ENCODE results near the gene SLFN12L.

Gene SLFN12L

DNA sequence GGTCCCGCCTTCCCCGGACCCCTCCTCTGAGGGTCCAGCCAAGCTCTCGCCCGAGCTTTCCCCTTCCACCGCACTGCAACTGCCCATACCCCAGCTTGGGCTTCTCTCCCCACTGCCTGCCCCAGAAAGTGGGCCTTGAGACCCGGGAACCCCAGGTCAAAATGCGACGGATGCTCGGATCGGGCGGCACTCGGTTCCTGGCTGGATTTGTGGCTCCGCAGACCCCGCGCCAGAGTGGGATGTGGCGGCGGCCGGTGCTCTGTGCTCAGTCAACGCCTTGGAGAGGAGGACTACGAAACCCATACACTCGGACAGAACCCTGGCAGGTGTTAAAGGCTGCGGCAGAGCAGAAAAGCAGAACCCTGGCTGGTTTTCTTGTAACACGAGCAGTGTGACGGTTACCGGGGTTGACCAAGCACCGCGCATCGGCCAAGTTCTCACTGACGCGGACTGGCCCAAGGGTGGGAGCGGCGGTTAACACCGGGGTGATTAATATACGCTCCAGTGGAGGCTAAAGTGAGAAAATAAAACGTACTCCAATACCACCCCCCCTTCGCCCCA is 88.0 kb downstream of the SLFN12L start:
- Histone ChIP-seq H3K9me3 (ENCODE audit: control insufficient read depth, insufficient read depth, low read length) (no peaks in the 10 kb centered on the region), H3K36me3 (ENCODE audit: insufficient read depth, low read length) (no peaks in the 10 kb centered on the region; the same call in 1 of the 2 replicates), H3K9ac (ENCODE audit: low read depth, low read length) (peak overlapping the region; percentile 73; the same call in 1 of the 2 replicates), H3K4me1 (ENCODE audit: insufficient read depth, low read length) (peaks cover 10% of the 10 kb centered on the region)

DNA sequence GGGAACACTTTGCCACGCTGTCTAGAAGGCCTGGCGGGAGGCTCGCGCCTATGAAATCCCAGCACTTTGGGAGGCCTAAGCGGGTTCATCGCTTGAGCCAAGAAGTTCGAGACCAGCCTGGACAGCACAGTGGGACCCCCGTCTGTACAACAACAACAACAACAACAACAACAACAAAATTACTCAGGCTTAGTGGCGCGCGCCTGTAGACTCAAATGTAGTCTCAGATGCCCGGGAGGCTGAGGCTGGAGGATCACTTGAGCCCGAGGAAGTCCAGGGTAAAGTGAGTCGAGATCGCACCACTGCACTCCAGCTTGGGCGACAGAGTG is 88.6 kb downstream of the SLFN12L start:
- peak overlapping the region; percentile 73; the same call in 1 of the 2 replicates for H3K9ac ChIP-seq (ENCODE audit: low read depth, low read length)

DNA sequence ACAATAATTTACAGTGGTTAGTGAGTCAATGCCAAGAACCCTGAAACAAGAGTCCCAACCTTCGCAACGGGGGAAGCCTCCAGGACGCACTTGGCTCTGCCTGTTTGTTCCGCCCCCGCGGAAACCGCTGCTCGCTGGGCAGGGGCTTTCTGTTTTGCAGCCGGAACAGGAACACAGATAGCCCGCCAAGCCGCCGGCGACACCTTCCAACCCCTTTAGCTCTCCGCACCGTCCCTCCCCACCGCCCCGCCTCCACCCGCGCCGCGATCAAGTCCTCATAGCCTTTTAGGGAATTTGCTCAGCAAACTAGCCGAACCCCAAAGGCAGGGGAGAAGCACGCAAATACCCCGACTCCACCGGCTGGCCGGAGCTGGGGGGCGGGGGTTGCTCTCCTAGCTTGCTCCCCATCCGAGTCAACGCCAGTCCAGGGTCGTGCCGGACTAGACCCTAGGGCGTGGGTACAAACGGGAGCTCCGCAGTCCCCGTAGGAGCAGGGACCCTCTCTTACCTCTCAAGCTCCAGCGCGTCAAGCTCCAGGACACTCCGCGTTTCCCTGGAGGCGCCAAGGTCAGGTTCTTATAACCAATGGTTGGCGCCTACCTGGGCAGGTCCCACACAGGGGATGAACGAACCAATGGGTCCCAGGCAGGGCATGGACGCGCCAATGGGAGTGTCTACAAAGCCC is 89.1 kb downstream of the SLFN12L start, which contains the start of gene SLFN13:
TSS of gene SLFN13 (minus strand) at position 553 of the 685 bp plus-strand sequence. CDS start 3,086 bp downstream, outside the sequence.
- Histone ChIP-seq H3K9ac (ENCODE audit: low read depth, low read length) (peak within 1 kb of the TSS; percentile 73), H3K9me3 (ENCODE audit: control insufficient read depth, insufficient read depth, low read length) (no peaks in the 10 kb centered on the region), H3K4me1 (ENCODE audit: insufficient read depth, low read length) (peaks cover 10% of the 10 kb centered on the region), H3K36me3 (ENCODE audit: insufficient read depth, low read length) (no peaks in the 10 kb centered on the region; the same call in 1 of the 2 replicates)

More for the DNA sequence above, 88.6 kb downstream of the SLFN12L start:
- Histone ChIP-seq H3K9me3 (ENCODE audit: control insufficient read depth, insufficient read depth, low read length) (no peaks in the 10 kb centered on the region), H3K4me1 (ENCODE audit: insufficient read depth, low read length) (peaks cover 10% of the 10 kb centered on the region), H3K36me3 (ENCODE audit: insufficient read depth, low read length) (no peaks in the 10 kb centered on the region; the same call in 1 of the 2 replicates)

DNA sequence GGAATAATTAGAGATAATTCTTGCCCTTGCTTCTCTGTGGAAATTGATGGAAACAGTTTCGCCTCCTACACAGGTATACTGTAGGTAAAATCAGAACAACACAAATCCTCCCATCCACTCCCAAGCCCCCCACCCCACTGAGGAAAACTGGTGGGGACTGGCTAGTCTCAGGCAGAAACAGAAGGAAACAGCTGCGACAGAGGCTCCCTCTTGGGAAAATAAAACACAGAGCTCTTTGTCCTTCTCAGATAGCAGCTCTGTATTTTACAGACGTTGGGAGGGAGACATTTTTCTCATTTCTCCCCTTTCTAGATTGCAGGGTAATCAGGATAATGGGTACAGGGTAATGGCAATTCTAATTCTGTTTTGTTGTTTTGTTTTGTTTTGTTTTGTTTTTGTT is 90.0 kb downstream of the SLFN12L start:
- Histone ChIP-seq H3K4me1 (ENCODE audit: insufficient read depth, low read length) (peaks cover 10% of the 10 kb centered on the region), H3K9me3 (ENCODE audit: control insufficient read depth, insufficient read depth, low read length) (no peaks in the 10 kb centered on the region), H3K9ac (ENCODE audit: low read depth, low read length) (peak overlapping the region; percentile 73), H3K36me3 (ENCODE audit: insufficient read depth, low read length) (no peaks in the 10 kb centered on the region; the same call in 1 of the 2 replicates)

DNA sequence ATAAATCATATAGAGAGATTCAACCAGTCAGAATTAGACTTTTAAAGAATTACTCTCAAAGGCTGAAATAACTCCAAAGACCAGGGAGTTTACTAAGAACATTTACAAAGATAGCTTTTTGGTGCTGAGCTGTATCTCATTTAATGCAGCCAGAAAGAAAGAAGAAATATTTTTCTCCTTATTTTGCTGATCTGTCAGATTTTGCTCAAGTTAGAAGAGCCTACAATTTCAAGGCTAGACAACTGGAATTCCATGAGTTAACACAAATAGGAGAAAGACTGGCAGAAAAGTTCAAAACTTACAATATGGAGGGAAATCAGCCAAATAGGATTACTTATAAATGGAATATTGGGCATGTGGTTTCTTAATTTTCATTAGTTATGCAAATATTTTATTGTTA is 99.0 kb downstream of the SLFN12L start:
- no peaks in the 10 kb centered on the region for H3K9me3 ChIP-seq (ENCODE audit: control insufficient read depth, insufficient read depth, low read length)

DNA sequence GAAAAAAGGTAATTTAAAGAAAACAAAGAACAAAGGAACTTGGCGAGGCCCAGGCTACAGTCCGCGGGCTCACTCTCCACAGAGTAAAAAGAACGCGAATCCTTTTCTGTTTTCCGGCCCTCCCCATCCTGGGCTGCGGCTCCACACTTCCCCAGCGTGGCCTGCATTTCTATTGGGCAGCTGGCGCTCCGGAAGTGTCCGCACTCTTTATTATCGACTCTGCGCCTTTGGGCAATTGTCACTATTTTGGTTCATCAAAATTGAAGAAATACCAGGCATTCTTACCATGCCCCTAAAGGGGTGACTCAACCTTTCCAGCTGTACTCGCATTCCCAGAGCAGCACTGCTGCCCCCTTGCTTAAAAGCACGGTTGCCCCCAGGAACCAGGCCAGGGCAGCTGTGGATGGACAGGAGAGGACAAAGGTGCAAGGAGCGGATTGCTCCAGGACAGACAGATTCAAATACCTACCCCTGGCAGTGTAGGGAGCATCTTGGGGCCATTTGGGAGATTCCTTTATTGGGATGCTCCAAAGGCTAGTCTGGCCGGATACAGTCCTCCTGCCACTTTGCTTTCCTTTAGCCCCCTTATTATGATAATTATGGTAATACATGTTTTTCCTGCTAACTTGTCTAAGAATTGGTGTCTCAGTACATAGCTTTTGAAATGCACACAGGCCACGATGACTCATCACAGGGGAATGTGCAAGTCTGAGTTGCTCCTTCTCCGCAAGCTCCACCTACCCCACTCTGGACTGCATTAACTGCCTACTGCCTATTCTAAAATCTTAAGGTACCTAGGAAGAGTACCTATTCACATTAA is 104.2 kb downstream of the SLFN12L start:
- Histone ChIP-seq H3K9me3 (ENCODE audit: control insufficient read depth, insufficient read depth, low read length) (no peaks in the 10 kb centered on the region), H3K36me3 (ENCODE audit: insufficient read depth, low read length) (no peaks in the 10 kb centered on the region), H3K4me1 (ENCODE audit: insufficient read depth, low read length) (peaks cover 30% of the 10 kb centered on the region), H3K9ac (ENCODE audit: low read depth, low read length) (peak overlapping the region; percentile 87)

More for the DNA sequence above, 99.0 kb downstream of the SLFN12L start:
- Histone ChIP-seq H3K4me1 (ENCODE audit: insufficient read depth, low read length) (peaks cover 21% of the 10 kb centered on the region), H3K9ac (ENCODE audit: low read depth, low read length) (no peak overlapping the region), H3K36me3 (ENCODE audit: insufficient read depth, low read length) (no peaks in the 10 kb centered on the region)

DNA sequence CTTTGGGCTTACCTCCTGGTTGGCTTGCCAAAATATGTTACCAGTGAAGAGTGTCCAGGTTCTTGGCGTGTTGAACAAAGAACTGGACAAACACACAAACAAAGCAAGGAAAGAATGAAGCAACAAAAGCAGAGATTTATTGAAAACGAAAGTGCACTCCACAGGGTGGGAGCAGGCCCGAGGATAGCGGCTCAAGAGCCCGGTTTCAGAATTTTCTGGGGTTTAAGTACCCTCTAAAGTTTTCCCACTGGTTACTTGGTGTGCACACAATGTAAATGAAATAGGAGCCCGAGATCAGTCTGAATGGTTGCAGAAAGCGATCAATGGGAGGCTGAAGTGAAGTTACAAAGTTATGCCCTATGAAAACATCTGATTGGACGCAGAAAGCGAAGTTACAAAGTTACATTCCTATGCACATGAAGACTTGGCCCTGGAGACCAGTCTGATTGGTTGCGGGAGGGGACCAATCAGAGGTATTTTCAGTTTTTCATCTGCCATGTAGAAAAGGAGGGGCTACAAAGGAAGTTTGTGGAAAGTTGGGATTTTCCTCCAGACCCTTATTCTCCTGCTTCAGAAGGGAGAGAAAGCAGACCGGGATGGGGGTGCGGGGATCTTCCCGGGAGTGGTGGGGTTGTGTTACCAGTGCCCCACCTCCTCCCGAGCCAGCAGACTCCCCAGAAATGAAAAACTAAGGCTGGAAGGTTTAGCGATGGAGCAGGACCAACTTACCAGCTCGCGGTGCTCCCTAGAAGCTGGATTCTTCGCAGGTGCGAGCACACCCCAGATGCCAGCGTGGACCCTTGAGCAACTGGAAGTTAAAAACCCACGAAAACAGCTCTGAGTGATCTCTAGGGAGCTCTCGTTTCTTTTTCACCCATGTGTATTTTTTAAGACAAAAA is 105.1 kb downstream of the SLFN12L start, which contains the start of gene SLFN12:
TSS of gene SLFN12 (minus strand) at position 325 of the 899 bp plus-strand sequence. CDS start 9,472 bp downstream, outside the sequence.
- H3K36me3 ChIP-seq (ENCODE audit: insufficient read depth, low read length) = no peaks in the 10 kb centered on the region
- H3K9me3 ChIP-seq (ENCODE audit: control insufficient read depth, insufficient read depth, low read length) = no peaks in the 10 kb centered on the region
- H3K9ac ChIP-seq (ENCODE audit: low read depth, low read length) = peak within 1 kb of the TSS; percentile 87
- peaks cover 29% of the 10 kb centered on the region for H3K4me1 ChIP-seq (ENCODE audit: insufficient read depth, low read length)

DNA sequence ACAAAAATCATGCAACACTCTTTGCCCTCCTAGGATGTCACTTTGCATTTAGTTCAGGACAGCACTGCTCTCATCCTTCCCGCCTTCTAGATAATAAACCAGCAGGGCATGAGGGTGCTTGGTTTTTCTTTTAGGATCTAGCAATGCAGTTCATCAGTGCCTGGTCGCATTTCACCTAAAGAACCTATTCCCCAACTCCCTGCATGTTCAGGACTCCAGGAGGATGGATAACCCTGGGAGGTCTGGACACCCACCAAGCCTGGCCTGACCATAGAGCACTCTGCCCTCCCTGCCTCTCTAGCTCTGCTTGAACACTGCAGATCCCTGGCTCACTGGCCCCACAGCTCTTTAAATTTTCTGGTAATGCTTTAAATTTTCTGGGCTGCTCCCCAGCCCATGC is 107.8 kb downstream of the SLFN12L start:
- Histone ChIP-seq H3K36me3 (ENCODE audit: insufficient read depth, low read length) (no peaks in the 10 kb centered on the region; the same call in 1 of the 2 replicates), H3K9ac (ENCODE audit: low read depth, low read length) (no peak overlapping the region), H3K4me1 (ENCODE audit: insufficient read depth, low read length) (peaks cover 15% of the 10 kb centered on the region; the same call in 1 of the 2 replicates), H3K9me3 (ENCODE audit: control insufficient read depth, insufficient read depth, low read length) (no peaks in the 10 kb centered on the region)

DNA sequence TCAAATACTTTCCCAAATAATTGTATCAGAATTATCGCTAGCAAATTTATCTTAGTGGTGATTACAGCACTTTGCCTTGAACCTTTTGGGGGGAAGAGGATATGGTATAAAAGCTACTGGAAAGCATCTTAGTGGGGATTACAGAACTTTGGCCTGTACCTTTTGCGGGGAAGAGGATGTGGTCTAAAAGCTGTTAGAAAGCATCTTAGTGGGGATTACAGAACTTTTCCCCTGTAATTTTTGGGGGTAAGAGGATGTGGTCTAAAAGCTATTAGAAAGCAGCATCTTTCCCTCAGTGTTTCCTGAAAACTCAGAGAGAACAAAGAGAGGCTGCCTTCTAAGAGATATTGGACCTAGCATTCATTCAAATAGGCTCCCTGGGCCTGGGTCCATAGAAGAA is 109.2 kb downstream of the SLFN12L start:
- H3K9me3 ChIP-seq (ENCODE audit: control insufficient read depth, insufficient read depth, low read length) = no peaks in the 10 kb centered on the region
- H3K36me3 ChIP-seq (ENCODE audit: insufficient read depth, low read length) = no peaks in the 10 kb centered on the region; the same call in 1 of the 2 replicates

DNA sequence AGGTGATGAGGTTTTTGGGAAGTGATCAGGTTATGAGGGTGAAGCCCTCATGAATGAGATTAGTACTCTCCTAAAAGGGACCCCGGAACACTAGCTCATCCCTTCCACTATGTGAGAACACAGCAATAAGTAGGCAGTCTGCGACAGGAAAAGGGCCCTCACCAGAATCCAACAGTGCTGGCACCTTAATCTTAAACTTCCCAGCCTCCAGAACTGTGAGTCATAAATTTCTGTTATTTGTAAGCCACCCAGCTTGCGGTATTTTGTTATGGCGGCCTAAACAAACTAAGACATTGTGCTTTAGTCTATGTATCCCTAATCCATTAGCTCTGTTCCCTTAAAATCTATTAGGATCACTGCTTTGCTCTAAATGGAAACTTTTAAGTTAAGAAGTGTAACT is 113.7 kb downstream of the SLFN12L start:
- peaks cover 6% of the 10 kb centered on the region; the same call in 1 of the 2 replicates for H3K4me1 ChIP-seq (ENCODE audit: insufficient read depth, low read length)
- H3K9ac ChIP-seq (ENCODE audit: low read depth, low read length) = no peak overlapping the region
- H3K36me3 ChIP-seq (ENCODE audit: insufficient read depth, low read length) = peaks cover 6% of the 10 kb centered on the region; the same call in 1 of the 2 replicates

More for the DNA sequence above, 109.2 kb downstream of the SLFN12L start:
- Histone ChIP-seq H3K4me1 (ENCODE audit: insufficient read depth, low read length) (peaks cover 15% of the 10 kb centered on the region; the same call in 1 of the 2 replicates), H3K9ac (ENCODE audit: low read depth, low read length) (no peak overlapping the region)

More for the DNA sequence above, 113.7 kb downstream of the SLFN12L start:
- no peaks in the 10 kb centered on the region for H3K9me3 ChIP-seq (ENCODE audit: control insufficient read depth, insufficient read depth, low read length)
